AML-193 (cell line): ENCODE data around the gene CYTH4.

Experiments used
- DNase-seq, 2 experiments: peaks; one replicate each; lab custom pipeline; 2025; lab: John Stamatoyannopoulos, UW

Gene CYTH4

GRCh38 chr22:37291559-37292298 is 9.4 kb downstream of the CYTH4 start:
- DNase-seq = no peak

DNA sequence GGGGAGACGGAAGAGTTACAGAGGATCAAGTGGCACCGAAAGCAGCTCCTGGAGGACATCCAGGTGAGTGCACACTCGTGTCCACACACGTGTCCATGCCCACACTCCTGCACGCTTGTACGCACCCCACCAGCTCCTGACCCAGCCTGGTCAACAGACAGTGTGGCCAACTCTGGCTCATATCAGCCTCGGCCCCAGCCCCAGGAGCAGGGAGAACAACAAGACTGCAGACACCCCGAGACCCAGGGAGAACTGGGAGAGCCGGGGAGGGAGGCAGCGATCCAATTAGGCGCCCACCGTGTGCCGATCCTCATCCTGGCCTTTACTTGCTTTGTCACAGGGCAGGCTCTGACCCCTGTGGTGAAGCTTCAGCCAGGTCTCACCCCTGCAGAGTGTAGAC is 10.3 kb downstream of the CYTH4 start:
- no peak for DNase-seq

- DNase-seq = no peak
These were observed 10.9 kb downstream of the CYTH4 start for GRCh38 chr22:37293172-37293571.

- DNase-seq = no peak
These were observed 12.4 kb downstream of the CYTH4 start for GRCh38 chr22:37294747-37295146.

DNA sequence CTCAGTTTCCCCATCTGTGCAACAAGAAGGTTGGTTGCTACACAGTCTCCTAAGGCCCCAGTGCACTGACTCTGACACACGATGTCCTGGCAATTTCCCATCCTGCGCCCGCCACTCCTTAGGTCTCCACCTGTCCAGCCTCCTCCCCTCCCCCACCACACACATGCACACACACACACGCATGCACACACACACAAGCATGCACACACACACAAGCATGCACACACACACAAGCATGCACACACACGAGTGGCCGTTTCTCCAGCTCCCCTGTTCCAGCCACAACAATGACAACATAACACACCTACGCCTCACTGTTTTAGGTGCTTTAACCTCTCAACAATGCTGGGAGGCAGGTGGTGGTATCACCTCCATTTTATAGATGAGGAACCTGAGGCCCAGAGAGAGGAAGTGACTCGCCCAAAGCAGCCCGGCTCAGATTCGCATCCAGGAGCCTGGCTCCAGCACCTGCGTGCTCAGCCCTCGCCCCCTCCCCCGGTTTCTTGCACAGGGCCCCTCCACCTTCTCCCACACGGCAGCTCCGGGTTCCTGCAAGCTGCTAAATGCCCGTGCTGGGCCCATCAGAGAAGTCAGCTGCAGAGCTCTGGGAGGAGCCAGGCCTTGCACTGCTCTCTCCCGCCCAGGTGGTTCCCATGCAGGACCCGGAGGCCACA is 13.0 kb downstream of the CYTH4 start:
- no peak for DNase-seq

- no peak for DNase-seq
These were observed 13.6 kb downstream of the CYTH4 start for GRCh38 chr22:37295946-37296345.

DNA sequence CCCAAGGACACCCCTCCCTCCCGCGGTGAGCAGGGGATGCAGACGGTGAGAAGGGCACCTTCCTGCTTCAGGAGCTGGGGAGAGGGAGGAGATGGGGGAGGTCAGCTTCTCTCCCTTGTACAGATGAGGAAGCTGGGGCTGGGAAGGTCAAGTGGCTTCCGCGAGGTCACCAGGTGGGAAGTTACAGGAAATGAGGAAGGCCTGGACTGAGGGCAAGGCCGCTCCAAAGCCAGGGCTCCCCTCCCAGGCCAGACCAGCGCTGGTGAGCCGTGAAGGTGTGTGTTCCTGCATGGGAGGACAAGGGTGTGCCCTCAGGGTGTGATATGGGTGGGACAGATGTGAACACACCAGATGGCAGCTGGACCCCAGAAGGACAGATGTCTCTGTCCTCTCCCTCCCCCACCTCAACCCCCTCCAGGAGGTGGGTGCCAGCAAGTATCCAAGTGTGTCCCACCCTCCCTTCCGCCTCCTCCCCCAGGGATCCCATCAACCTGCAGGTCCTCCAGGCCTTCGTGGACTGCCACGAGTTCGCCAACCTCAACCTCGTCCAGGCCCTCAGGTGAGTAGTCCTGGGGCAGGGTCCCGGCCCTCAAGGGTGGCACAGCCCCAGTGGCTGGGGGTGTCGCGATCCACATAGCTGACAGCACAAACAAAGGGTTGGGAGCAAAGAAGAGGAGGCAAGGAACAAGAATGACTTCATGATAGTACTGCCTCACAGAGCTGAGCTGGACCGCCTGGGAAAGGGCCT is 16.6 kb downstream of the CYTH4 start:
- no peak for DNase-seq

DNA sequence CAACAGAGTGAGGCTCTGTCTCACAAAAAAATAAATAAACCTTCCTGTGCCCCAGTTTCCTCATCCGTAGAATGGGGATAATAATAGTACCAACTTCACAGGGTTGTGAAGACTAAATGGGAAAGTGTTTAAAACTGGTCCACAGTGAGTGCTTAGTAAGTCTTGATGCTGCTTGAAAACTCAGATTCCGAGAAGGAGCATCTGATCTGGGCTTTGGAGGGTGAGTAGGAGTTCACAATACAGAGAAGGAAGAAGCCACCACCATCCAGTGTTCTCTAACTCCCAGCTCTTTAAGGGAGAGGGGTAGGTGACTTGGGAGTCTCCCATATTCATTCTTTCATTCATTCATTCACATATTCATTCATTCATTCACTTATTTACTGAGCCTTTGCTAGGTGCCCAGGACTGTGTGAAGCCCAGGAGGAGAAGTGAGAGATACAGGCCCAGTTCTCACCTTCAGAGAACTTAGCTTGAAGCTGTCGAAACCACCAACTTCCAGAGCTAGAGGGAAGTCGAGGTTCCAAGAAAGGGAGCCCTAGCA is 17.7 kb downstream of the CYTH4 start:
- no peak for DNase-seq

DNA sequence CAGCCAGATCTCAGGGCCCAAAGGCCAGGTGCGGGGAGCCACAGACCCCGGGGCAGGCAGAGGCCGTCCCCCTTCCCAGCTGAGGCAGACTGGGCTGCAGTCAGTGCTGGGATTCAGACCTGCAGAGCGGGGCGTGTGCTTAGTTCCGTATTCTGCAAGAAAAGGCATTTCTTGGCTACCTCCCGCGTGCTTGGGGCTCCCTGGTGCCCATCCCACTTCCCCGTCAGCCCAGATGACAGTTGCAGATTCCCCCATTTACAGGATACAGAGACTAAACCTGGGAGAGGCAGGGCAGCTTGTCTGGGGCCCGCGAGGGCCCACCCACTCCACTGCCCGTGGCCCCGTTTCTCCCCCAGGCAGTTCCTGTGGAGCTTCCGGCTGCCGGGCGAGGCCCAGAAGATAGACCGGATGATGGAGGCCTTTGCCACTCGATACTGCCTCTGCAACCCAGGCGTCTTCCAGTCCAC is 18.3 kb downstream of the CYTH4 start:
- peak; percentile 93 to 95 for DNase-seq

DNA sequence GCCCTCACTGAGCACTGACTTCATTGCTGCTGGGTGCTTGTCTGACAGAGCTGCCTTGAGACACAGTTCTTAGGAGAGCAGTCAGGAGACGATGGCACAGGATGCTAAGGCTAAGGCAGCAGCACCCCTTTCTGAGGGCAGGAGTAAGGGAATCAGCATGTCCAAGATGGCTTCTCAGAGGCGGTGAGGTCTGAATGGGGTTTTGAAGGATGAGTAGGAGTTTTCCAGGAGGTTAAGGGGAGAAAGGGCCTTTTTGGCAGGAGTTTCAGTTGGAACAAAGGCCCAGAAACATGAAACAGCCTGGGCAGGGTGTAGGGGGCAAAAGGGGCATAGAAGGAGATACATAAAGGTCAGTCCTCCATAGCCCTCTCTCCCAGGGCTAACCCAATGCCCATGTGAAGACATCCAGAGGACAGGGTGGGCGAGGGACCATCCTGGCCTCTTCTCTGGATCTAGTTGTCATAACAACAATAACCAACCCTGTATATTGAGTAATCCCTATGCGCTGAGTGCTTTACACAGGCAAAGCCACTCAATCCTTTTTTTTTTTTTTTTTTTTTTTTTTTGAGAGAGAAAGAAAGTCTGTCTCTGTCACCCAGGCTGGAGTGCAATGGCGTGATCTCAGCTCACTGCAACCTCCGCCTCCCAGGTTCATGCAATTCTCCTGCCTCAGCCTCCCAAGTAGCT is 19.0 kb downstream of the CYTH4 start:
- peak in 1 of 2 experiments; percentile 32 for DNase-seq

DNA sequence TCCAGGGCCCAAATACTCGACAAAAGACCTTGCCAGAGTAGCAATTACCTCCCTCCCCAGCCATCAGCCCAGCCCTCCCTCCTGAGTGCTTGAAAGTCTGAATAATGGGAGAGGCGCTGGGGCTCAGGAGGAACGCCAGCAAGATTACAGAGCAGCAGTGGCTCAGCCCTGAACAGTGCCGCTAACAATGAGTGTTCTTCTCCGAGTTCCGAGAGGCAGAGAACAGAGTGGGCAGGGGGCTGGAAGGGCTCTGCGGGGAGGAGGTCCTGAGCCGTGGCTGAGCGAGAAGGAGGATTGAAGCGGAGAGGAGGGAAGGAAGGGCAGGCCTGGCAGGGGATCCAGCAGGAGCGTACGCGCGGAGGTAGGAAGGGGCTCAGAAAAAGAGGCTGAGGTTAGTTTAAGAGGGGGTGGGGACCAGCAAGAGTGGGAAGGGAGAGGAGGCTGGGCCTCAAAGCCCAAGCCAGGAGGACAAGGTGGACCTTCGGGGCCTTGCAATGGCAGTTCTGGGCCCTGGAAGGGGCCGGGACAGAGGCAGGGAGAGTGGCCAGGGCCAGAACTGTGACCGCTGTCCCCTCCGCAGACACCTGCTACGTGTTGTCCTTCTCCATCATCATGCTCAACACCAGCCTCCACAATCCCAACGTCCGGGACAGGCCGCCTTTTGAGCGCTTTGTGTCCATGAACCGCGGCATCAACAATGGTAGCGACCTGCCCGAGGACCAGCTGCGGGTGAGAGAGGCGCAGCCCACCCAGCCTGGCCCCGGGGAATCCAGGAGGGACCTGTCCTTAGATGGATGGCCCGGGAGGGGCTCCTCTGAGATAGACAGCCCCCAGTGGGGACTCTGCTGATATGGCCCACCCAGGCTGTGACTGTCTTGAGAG is 20.6 kb downstream of the CYTH4 start:
- DNase-seq = no peak

DNA sequence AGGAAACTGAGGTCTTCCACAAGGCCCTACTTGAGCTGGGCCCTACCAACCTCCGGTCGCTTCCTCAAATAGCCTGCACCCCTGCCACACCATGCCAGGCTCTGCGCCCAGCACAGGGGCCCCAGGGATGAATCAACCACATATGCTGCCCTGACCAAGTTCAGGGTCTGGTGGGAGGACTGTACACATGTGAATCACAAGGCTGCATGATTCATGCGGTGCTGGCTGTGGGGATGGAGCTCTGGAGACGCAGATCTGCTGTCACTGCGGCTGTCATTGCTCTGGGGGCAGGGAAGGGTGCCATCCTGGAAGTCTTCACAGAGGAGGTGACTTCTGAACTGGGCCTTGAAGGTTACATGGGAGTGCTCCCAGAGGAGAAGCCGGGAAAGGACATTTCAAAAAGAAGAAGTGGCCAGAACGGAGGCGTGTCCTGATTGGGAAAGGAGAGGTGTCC is 21.5 kb downstream of the CYTH4 start:
- DNase-seq = peak; percentile 72 to 75

- no peak for DNase-seq
These were observed 22.5 kb downstream of the CYTH4 start for GRCh38 chr22:37304595-37305343.

- DNase-seq = no peak
These were observed 23.6 kb downstream of the CYTH4 start for GRCh38 chr22:37305887-37306286.

- DNase-seq = no peak
These were observed 24.2 kb downstream of the CYTH4 start for GRCh38 chr22:37306494-37306829.

DNA sequence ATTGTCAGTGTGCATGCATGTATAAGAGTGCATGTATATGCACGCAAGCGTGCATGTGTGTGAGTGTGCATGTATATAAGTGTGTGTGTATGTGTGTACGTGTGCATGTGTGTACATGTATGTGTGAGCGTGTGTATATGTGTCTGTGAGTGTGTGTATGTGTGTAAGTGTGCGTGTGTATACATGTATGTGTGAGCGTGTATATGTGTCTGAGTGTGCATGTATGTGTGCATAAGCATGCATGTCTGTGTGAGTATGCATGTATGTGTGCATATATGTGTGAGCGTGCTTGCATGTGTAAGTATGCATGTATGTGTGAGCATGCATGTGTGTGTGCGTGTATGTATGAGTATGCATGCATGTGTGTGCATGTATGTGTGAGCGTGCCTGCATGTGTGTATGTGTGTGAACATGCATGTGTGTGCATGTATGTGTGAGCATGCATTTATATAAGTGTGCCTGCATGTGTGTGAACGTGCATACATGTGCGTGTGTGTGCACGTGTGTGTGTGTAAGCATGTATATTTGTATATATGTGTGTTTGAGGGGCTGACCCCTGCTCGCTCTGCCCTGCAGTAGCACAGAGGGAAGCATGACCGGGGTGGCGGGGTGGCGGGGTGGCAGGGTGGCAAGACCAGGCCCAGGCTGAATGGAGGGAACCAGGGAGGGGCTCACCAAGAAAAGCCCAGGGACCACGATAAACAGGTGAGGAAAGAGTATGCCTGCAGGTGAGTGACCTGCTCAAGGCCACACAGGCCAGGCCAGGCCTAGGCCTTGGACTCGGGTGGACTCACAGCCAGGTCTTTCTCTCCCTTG is 26.3 kb downstream of the CYTH4 start:
- DNase-seq = no peak

- peak; percentile 40 to 54 for DNase-seq
These were observed 27.1 kb downstream of the CYTH4 start for GRCh38 chr22:37309211-37310074.

DNA sequence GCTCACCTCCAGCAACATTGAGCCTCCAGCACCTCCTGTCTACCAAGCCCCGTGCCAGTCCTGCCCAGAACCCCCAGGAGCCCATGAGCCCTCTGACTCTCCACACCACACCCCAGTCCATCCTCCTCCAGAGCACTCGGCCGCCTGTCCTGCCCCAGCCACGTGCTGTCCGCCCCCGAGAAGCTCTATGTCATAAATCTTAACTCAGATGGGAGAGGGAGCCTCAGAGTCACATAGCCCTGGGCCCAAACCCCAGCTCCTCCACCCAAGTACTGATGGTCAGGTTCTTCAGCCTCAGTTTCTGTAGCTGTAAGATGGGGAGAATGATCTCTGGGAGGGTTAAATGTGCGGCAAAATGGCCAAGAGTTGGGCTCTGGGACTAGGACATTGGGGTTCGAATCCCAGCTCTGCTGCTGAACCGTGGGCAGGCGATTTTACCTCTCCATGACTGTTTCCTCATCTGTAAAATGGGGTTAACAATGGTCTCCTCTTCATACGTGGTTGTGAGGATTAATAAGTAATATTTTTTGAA is 27.8 kb downstream of the CYTH4 start:
- DNase-seq = no peak
